Stomach (tissue), 4 donors: ENCODE results near the gene RBM15.

Experiments
- CTCF ChIP-seq, 7 experiments: fragments of 450-650 bp in 4 of 7; fragments of 200-600 bp in 3 of 7; sonication (generic) in 3 of 7; IDR thresholded peaks; one replicate each; pipeline ENCODE4 v1.5.1; 2016 to 2019; ENCODE audit warnings: antibody characterized with exemption in 7 of 7, control low read depth in 2 of 7, mild to moderate bottlenecking in 1 of 7
- EP300 ChIP-seq: sonication (generic); formaldehyde crosslinking; IDR thresholded peaks from one replicate; pipeline ENCODE4 v1.6.1; 2017; ENCODE audit warnings: antibody characterized with exemption
- POLR2A ChIP-seq, 4 donors: fragments of 450-650 bp; IDR thresholded peaks; one replicate each; pipeline ENCODE4 v1.6.1; 2016; ENCODE audit warnings: antibody characterized with exemption in 4 of 4, control low read depth in 2 of 4, mild to moderate bottlenecking in 1 of 4, moderate library complexity in 1 of 4
- POLR2AphosphoS5 ChIP-seq, 3 donors: sonication (generic); formaldehyde crosslinking; IDR thresholded peaks; one replicate each; pipeline ENCODE4 v1.6.1; 2016; ENCODE audit warnings: antibody characterized with exemption in 3 of 3

- TF ChIP-seq CTCF (IDR thresholded peaks at IDR 0.05) (no peak), EP300 (no peak), POLR2A (IDR thresholded peaks at IDR 0.05) (no peak), POLR2AphosphoS5 (IDR thresholded peaks at IDR 0.05) (no peak)
Measured at GRCh38 chr1:110328700-110329099, 10.5 kb upstream of the RBM15 start.
